Measurements from ENCODE around the gene CTTNBP2NL.
A peak's percentile ranks its signal among the peaks of the same experiment; 100 is the strongest.

The CTTNBP2NL gene

GRCh38 chr1:112409414-112409813 lies 13.4 kb downstream of the CTTNBP2NL start:
- no peak overlapping the region for H3K4me3 ChIP-seq (ENCODE audit: low read depth, low read length)
- peaks cover 2% of the 10 kb centered on the region; the same call in 1 of the 2 replicates for H3K4me1 ChIP-seq (ENCODE audit: control insufficient read depth, insufficient read depth, low read length)
- ChIA-PET CTCF (interaction anchor here (0.6 to 1.5 kb wide), 3 partner anchors 14 to 57 kb away, joined by 3 to 6 read pairs (median 4); no protein-coding TSS in a partner anchor), POLR2A (interaction anchor here (0.7 to 0.8 kb wide), 2 partner anchors 18 to 673 kb away, joined by 4 to 7 read pairs; no protein-coding TSS in a partner anchor)
- H3K36me3 ChIP-seq (ENCODE audit: control insufficient read depth in 2 of 2, insufficient read depth in 1 of 2, low read length in 2 of 2), result peaks cover 10 to 20% of the 10 kb centered on the region in 2 experiments; a peak in 2 of 3 replicates
- TF ChIP-seq KLF1 (tag by site-specific recombination; IDR thresholded peaks at IDR 0.05), result 0 out of 2 replicates have a peak, but pooled peaks have one; percentile 22
- TF ChIP-seq ZNF529 (tag by site-specific recombination; IDR thresholded peaks at IDR 0.05; ENCODE audit: insufficient replicate concordance), result no peak
- no peak for TF ChIP-seq ZNF792 (tag by site-specific recombination; IDR thresholded peaks at IDR 0.05)
- no peaks in the 10 kb centered on the region for H3K9me3 ChIP-seq (ENCODE audit: control insufficient read depth, insufficient read depth, low read depth, low read length)
- no peak overlapping the region for H3K27ac ChIP-seq (ENCODE audit: extremely low read depth, low read depth, low read length)

DNA sequence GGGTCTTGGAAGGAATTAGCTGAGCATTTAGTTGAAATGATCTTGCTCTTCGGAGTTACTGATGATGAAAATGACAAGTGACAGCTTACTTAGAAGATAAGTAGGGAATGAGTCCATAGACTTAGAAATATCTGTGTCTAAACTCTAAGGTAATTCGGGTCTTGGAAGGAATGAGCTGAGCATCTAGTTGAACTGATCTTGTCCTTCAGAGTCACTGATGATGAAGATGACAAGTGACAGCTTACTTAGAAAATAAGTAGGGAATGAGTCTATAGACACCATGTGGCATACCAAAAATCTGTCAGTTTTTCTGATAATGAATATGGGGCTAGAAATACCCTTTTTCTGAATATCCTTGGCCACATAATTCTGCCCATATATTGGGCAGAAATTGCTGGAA lies 14.7 kb downstream of the CTTNBP2NL start:
- peaks cover 10 to 28% of the 10 kb centered on the region in 2 experiments; a peak in 2 of 3 replicates for H3K36me3 ChIP-seq (ENCODE audit: control insufficient read depth in 2 of 2, insufficient read depth in 1 of 2, low read length in 2 of 2)
- H3K4me1 ChIP-seq (ENCODE audit: control insufficient read depth, insufficient read depth, low read length), result no peaks in the 10 kb centered on the region
- H3K27ac ChIP-seq (ENCODE audit: extremely low read depth, low read depth, low read length), result no peak overlapping the region
- ChIA-PET POLR2A (interaction anchor here (1.4 kb wide), 1 partner anchor 15 kb away, joined by 4 read pairs; the partner anchor contains the start of gene CTTNBP2NL), CTCF (interaction anchor here (0.5 to 1.5 kb wide), 5 partner anchors 10 to 676 kb away, joined by 3 to 4 read pairs (median 3); no protein-coding TSS in a partner anchor)
- no peak overlapping the region for H3K4me3 ChIP-seq (ENCODE audit: low read depth, low read length)
- H3K9me3 ChIP-seq (ENCODE audit: control insufficient read depth, insufficient read depth, low read depth, low read length), result no peaks in the 10 kb centered on the region
- TF ChIP-seq ZNF16 (tag by site-specific recombination; IDR thresholded peaks at IDR 0.05; ENCODE audit: low read depth), result no peak
- no peak for TF ChIP-seq ZNF280D (tag by site-specific recombination; IDR thresholded peaks at IDR 0.05)
- TF ChIP-seq HOXA7 (CRISPR knock-in tag; IDR thresholded peaks at IDR 0.05; ENCODE audit: borderline replicate concordance), result no peak
- TF ChIP-seq, protein P1, sequence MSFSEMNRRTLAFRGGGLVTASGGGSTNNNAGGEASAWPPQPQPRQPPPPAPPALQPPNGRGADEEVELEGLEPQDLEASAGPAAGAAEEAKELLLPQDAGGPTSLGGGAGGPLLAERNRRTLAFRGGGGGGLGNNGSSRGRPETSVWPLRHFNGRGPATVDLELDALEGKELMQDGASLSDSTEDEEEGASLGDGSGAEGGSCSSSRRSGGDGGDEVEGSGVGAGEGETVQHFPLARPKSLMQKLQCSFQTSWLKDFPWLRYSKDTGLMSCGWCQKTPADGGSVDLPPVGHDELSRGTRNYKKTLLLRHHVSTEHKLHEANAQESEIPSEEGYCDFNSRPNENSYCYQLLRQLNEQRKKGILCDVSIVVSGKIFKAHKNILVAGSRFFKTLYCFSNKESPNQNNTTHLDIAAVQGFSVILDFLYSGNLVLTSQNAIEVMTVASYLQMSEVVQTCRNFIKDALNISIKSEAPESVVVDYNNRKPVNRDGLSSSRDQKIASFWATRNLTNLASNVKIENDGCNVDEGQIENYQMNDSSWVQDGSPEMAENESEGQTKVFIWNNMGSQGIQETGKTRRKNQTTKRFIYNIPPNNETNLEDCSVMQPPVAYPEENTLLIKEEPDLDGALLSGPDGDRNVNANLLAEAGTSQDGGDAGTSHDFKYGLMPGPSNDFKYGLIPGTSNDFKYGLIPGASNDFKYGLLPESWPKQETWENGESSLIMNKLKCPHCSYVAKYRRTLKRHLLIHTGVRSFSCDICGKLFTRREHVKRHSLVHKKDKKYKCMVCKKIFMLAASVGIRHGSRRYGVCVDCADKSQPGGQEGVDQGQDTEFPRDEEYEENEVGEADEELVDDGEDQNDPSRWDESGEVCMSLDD (tag by site-specific recombination; IDR thresholded peaks at IDR 0.05), result no peak
- TF ChIP-seq ZNF239 (tag by site-specific recombination; IDR thresholded peaks at IDR 0.05), result no peak
- no peak for TF ChIP-seq SP3 (tag by site-specific recombination; IDR thresholded peaks at IDR 0.05)
- TF ChIP-seq, protein P2, sequence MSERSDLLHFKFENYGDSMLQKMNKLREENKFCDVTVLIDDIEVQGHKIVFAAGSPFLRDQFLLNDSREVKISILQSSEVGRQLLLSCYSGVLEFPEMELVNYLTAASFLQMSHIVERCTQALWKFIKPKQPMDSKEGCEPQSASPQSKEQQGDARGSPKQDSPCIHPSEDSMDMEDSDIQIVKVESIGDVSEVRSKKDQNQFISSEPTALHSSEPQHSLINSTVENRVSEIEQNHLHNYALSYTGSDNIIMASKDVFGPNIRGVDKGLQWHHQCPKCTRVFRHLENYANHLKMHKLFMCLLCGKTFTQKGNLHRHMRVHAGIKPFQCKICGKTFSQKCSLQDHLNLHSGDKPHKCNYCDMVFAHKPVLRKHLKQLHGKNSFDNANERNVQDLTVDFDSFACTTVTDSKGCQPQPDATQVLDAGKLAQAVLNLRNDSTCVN (tag by site-specific recombination; optimal IDR thresholded peaks at IDR 0.05), result no peak
- TF ChIP-seq ZNF121 (tag by site-specific recombination; IDR thresholded peaks at IDR 0.05), result no peak
- TF ChIP-seq ZNF404 (tag by site-specific recombination; IDR thresholded peaks at IDR 0.05), result no peak
- no peak for TF ChIP-seq ZNF529 (tag by site-specific recombination; IDR thresholded peaks at IDR 0.05; ENCODE audit: insufficient replicate concordance)
- TF ChIP-seq ZBTB7A (tag by site-specific recombination; IDR thresholded peaks at IDR 0.05; ENCODE audit: low read depth), result no peak
- no peak for TF ChIP-seq ZNF280C (tag by site-specific recombination; IDR thresholded peaks at IDR 0.05)
- TF ChIP-seq ZNF350 (tag by site-specific recombination; IDR thresholded peaks at IDR 0.05), result no peak
- no peak for TF ChIP-seq ZNF610 (tag by site-specific recombination; IDR thresholded peaks at IDR 0.05; ENCODE audit: borderline replicate concordance)

All from HEK293 (cell line).